Activated CD8-positive, alpha-beta T cell treated with anti-CD3 and anti-CD28 coated beads, Interleukin-2, amount 10 ng/mL, durations not matched to agents 7 days and 5 days (primary cell): ENCODE data around the gene RNF225. TPM values are rescaled to one million over a fixed set of nuclear protein-coding genes. Genes with fewer than 3 reads are reported as not detected.
"Not testable (repeated sequence)": the region's sequence is repeated elsewhere in the genome, so short reads cannot be mapped to it uniquely, and the experiment has no call there.

Experiments
- ATAC-seq: fragments of 150-1000 bp; cut with Tn5 transposase; one replicate; pipeline ENCODE4 v1.10.0; 2021; ENCODE audit warnings: moderate library complexity
- CTCF ChIA-PET: fragments of 350-600 bp; sonication (Branson Sonifier 250); formaldehyde crosslinking; loops from one replicate; lab custom pipeline; 2021; ENCODE audit warnings: antibody characterized with exemption; lab: Charles Lee
- POLR2A ChIA-PET: fragments of 350-600 bp; sonication (Branson Sonifier 250); formaldehyde crosslinking; loops from one replicate; lab custom pipeline; 2021; ENCODE audit warnings: antibody characterized with exemption; lab: Charles Lee
- DNase-seq: peaks from one replicate; pipeline ENCODE4 v3.0.0-alpha.2; 2020
- H3K27ac Mint-ChIP-seq: one replicate; pipeline ENCODE4 v1.8.0; 2021; ENCODE audit warnings: mild to moderate bottlenecking, mixed read lengths
- H3K27me3 Mint-ChIP-seq: one replicate; pipeline ENCODE4 v1.8.0; 2021; ENCODE audit warnings: low read depth, mixed read lengths
- H3K36me3 Mint-ChIP-seq: one replicate; pipeline ENCODE4 v1.8.0; 2021; ENCODE audit warnings: low read depth, mixed read lengths
- H3K4me1 Mint-ChIP-seq: one replicate; pipeline ENCODE4 v1.8.0; 2021; ENCODE audit warnings: low read depth, mixed read lengths
- H3K4me3 Mint-ChIP-seq: one replicate; pipeline ENCODE4 v1.8.0; 2021; ENCODE audit warnings: mild to moderate bottlenecking, mixed read lengths
- H3K9me3 Mint-ChIP-seq: one replicate; pipeline ENCODE4 v1.8.0; 2022; ENCODE audit warnings: mixed read lengths; ENCODE audit not compliant: insufficient read depth
- total RNA-seq, 2 experiments: library from RNA; stranded (reverse); gene quantifications; one replicate each; pipeline ENCODE4 v1.2.3, GENCODE V29; 2021

Gene RNF225
- total RNA-seq, 2 experiments from 2014 or later, result 0.84 to 0.99 TPM

DNA sequence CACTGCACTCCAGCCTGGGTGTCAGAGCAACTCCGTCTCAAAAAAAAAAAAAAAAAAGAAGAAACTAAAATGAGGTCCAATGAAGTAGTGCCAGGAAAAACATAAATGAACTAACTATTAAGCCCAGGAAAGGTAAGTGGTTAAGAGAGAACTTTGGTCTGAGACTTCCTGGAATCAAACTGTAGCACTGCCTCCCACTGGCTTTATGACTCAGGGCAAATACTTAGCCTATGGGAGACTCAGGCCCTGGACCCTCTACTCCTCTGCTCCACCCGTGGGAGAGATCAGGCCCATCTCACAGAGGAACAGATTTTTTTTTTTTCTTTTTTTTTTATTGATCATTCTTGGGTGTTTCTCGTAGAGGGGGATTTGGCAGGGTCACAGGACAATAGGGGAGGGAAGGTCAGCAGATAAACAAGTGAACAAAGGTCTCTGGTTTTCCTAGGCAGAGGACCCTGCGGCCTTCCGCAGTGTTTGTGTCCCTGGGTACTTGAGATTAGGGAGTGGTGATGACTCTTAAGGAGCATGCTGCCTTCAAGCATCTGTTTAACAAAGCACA is 8.5 kb downstream of the RNF225 start:
- CTCF ChIA-PET, ATAC-seq, H3K27me3 Mint-ChIP-seq: not testable (repeated sequence)

DNA sequence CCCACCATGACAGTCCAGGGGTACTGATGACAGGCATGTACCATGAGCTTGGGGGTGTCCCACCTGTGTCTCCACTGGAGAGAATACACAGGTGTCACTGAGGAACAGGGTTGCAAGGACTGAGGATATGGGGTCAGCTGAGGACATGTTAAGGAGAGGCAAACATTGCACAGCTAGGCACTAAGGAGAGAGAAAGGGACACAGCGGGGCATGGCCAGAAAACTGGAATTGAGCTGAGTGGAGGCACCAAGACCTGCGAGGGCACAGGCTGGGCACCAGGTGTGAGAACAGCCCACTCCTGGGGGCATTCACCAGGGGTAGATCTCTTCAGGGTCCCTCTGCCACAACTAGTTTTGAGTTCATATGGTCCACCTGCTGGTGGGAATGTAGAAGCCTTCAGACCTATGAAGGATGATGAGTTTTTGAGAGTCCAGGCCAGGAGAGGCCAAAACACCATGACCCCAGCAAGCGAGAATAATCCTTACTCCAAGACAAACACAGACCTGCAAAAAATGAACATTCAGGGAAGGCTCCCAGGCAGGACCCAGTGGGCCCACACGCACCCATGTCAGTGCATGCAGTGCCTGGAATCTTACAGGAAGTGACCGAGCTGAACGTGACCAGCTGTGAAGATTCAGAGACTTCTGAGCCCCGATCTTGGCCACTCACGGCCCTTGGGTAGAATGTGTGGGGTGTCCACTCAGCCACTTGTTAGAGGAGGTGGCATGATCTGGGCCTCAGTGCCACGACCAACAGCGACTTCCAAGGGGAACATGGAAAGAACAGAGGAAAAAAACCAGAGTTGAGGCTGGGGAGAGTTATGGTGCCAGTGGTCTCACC is 11.6 kb downstream of the RNF225 start:
- Mint-ChIP-seq H3K4me3 (peak overlapping the region; percentile 96), H3K4me1 (peaks cover 42% of the 10 kb centered on the region), H3K27me3 (no peaks in the 10 kb centered on the region), H3K27ac (peak overlapping the region; percentile 95), H3K9me3 (no peaks in the 10 kb centered on the region), H3K36me3 (peaks cover 10% of the 10 kb centered on the region)
- ATAC-seq, result no peak
- CTCF ChIA-PET, result interaction anchor here (1.1 kb wide), 2 partner anchors 80 to 113 kb away, joined by 3 read pairs; partner anchors contain the start of genes ZBTB45 and ZSCAN22
- POLR2A ChIA-PET, result interaction anchor here (0.7 kb wide), 1 partner anchor 20 kb away, joined by 3 read pairs; the partner anchor contains the start of gene RPS5
- DNase-seq, result no peak

More for the DNA sequence above, 8.5 kb downstream of the RNF225 start:
- peak overlapping the region; percentile 30 for H3K27ac Mint-ChIP-seq
- H3K9me3 Mint-ChIP-seq, POLR2A ChIA-PET, H3K36me3 Mint-ChIP-seq, DNase-seq, H3K4me3 Mint-ChIP-seq: not testable (repeated sequence)
- H3K4me1 Mint-ChIP-seq, result peaks cover 45% of the 10 kb centered on the region

DNA sequence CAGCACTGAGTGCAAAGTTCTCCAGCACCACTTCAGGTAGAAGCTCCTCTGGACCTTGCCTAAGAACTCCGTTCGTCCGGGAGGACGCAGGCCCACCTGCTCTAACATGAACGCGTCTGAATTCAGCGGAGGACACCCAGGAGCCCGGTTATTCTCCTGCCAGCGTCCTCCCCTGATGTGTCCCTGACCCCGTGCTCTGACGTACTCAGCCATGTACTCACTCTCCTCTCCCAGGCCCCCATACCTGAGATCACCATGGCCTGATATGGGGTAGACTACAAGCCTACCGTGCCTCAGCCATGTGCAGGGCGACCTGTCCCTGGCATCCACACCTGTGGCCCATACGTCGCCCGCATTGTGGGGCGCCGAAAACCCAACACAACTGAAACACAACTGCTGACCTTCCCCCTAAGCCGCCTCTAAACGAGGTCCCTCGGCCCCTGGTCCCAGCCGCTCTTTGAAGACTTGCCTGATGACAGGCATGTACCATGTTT is 12.2 kb downstream of the RNF225 start:
- Mint-ChIP-seq H3K4me3 (peak overlapping the region; percentile 96), H3K36me3 (peaks cover 12% of the 10 kb centered on the region), H3K9me3 (no peaks in the 10 kb centered on the region), H3K27me3 (no peaks in the 10 kb centered on the region), H3K27ac (peak overlapping the region; percentile 95), H3K4me1 (peaks cover 42% of the 10 kb centered on the region)
- ATAC-seq (peak; percentile 7), DNase-seq (peak; percentile 31)
- CTCF ChIA-PET, result interaction anchor here (1.0 to 1.1 kb wide), 3 partner anchors 10 to 112 kb away, joined by 3 to 4 read pairs (median 4); partner anchors contain the start of gene ZBTB45
- POLR2A ChIA-PET, result interaction anchor here (1.0 kb wide), 1 partner anchor 32 kb away, joined by 4 read pairs; the partner anchor contains the start of gene ZNF132

DNA sequence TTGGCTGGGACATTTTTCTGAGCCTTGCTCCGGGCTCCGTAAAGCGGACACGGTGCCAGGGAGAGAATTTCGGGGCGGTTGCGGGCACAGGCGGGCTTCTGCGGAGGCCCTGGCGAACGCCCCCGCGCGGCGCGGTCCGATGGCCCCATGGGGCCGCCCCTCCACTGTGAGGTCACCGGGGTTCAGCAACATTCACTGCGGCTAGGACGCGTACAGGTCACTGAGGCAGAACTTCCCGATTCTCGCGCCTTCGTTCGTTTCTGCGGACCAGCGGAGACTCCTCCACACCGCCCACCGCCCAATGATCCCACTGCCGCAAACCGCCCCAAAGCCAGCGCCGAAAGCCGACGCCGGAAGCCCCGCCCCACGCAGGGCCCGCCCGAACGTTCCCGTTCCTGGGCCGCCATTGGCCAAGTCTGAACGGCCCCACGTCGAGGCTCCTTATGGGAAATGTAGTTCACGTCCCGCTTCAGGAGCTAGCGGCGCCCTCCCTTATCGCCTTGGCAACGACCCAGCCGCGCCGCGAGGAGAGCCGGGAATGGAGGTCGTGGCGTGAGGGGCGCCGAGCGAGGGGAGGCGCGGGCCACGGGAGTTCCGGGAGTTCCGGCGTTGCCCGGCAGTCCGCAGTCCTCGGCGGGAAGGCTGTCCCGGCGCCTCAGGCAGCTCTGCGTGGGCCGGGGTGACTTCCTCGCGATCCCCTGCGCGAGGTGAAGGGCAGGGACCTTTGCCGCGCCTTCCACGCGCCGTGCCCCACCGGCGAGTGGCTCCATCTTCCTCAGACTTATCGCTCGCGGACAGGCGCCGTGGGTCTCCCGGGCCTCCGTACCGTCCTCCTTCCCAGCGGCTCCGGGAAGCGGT is 12.9 kb downstream of the RNF225 start, which contains the start of gene ZNF584:
TSS of gene ZNF584 (plus strand) at position 498 of the 858 bp plus-strand sequence. CDS start 499 bp downstream, outside the sequence.
- H3K9me3 Mint-ChIP-seq, result no peaks in the 10 kb centered on the region
- ATAC-seq, result peak; percentile 95
- CTCF ChIA-PET, result interaction anchor here (0.6 to 1.4 kb wide), 8 partner anchors 9 to 106 kb away, joined by 3 to 4 read pairs (median 3); partner anchors contain the start of gene ZNF497
- H3K4me1 Mint-ChIP-seq, result peaks cover 38% of the 10 kb centered on the region
- peak within 1 kb of the TSS; percentile 96 for H3K4me3 Mint-ChIP-seq
- H3K36me3 Mint-ChIP-seq, result peaks cover 12% of the 10 kb centered on the region
- DNase-seq, result peak; percentile 96
- POLR2A ChIA-PET, result interaction anchor here (0.8 to 1.0 kb wide), 2 partner anchors 32 to 147 kb away, joined by 3 to 4 read pairs; partner anchors contain the start of genes CHMP2A and ZNF132
- peak within 1 kb of the TSS; percentile 95 for H3K27ac Mint-ChIP-seq
- no peaks in the 10 kb centered on the region for H3K27me3 Mint-ChIP-seq

DNA sequence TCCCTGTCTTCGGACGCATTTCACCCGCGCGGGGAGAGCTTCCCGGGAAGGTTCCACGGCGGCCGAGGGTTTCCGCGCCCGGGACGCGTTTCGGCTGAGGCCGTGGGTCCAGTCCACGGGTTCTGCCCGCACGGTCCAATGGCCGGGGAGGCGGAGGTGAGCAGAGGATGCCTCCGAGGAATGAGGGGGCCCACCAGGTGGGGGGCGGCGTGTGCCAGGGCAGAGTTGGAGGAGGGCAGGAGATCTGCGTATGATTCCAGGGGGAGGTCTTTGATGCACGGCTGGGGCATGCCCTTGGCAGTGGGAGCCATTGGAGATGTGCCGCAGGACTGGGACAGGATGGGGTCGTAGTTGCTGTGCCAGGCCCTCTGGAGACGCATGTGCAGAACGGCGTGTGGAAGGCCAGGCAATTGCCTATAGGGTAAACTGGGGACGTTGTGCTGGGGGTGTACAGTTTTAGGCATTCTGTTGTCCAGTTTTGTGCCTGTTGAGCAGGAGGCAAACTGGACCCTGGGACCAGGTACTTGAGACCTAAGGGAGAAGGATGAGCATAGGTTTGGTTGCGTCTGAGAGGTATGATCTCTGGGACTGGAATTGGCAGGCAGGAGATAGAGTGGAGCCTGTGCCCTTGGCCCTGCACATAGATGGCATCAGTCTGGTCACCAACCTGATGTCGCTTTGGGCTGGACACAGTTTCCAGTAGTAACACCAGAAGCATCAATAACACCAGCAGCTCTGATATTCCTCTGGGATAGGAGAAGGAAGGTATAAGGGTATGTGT is 13.7 kb downstream of the RNF225 start:
- peak; percentile 43 for DNase-seq
- H3K4me3 Mint-ChIP-seq, result peak overlapping the region; percentile 96

DNA sequence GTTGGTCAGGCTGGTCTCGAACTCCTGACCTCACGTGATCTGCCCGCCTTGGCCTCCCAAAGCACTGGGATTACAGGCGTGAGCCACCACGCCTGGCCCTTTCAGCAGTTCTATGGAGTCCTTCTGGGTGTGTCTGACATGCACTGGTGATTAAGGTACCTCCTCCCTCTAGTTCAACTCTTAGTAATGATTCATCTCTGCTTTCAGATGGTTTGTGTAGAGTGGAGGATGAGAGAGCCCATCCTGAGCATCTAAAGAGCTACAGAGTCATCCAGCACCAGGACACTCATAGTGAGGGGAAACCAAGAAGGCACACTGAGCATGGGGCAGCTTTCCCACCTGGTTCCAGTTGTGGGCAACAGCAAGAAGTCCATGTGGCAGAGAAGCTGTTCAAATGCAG is 21.1 kb downstream of the RNF225 start:
- no peaks in the 10 kb centered on the region for H3K9me3 Mint-ChIP-seq
- H3K27ac Mint-ChIP-seq, result no peak overlapping the region
- no peaks in the 10 kb centered on the region for H3K4me1 Mint-ChIP-seq
- H3K27me3 Mint-ChIP-seq, result no peaks in the 10 kb centered on the region
- peaks cover 43% of the 10 kb centered on the region for H3K36me3 Mint-ChIP-seq
- no peak overlapping the region for H3K4me3 Mint-ChIP-seq
- DNase-seq (no peak), ATAC-seq (no peak)
- ChIA-PET CTCF (interaction anchor here (1.8 kb wide), 1 partner anchor 8 kb away, joined by 4 read pairs; the partner anchor contains the start of gene ZNF584), POLR2A (interaction anchor here (0.7 kb wide), 1 partner anchor 55 kb away, joined by 3 read pairs; no protein-coding TSS in a partner anchor)

More for the DNA sequence above, 13.7 kb downstream of the RNF225 start:
- peaks cover 15% of the 10 kb centered on the region for H3K36me3 Mint-ChIP-seq
- peak overlapping the region; percentile 68 for H3K27ac Mint-ChIP-seq
- POLR2A ChIA-PET, result interaction anchor here (0.8 to 1.0 kb wide), 2 partner anchors 31 to 146 kb away, joined by 3 to 4 read pairs; partner anchors contain the start of genes CHMP2A and ZNF132
- H3K4me1 Mint-ChIP-seq, result peaks cover 33% of the 10 kb centered on the region
- CTCF ChIA-PET, result interaction anchor here (0.6 to 1.5 kb wide), 9 partner anchors 8 to 105 kb away, joined by 3 to 4 read pairs (median 3); partner anchors contain the start of gene ZNF497
- H3K9me3 Mint-ChIP-seq, result no peaks in the 10 kb centered on the region
- ATAC-seq, result peak; percentile 20
- no peaks in the 10 kb centered on the region for H3K27me3 Mint-ChIP-seq

DNA sequence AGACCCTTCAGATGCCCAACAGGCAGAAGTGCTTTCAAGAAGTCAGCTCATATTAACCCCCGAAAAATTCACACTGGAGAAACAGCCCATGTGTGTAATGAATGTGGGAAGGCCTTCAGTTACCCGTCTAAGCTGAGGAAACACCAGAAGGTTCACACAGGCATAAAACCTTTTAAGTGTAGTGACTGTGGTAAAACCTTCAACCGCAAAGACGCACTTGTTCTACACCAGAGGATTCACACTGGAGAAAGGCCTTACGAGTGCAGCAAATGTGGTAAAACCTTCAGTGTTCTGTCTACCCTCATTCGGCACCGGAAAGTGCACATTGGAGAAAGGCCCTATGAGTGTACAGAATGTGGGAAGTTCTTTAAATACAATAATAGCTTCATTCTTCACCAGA is 21.6 kb downstream of the RNF225 start:
- DNase-seq, result no peak
- Mint-ChIP-seq H3K36me3 (peaks cover 44% of the 10 kb centered on the region), H3K27ac (no peak overlapping the region), H3K4me1 (no peaks in the 10 kb centered on the region), H3K4me3 (no peak overlapping the region), H3K9me3 (no peaks in the 10 kb centered on the region), H3K27me3 (no peaks in the 10 kb centered on the region)
- ATAC-seq, result no peak
- ChIA-PET POLR2A (interaction anchor here (0.7 kb wide), 1 partner anchor 55 kb away, joined by 3 read pairs; no protein-coding TSS in a partner anchor), CTCF (interaction anchor here (1.8 kb wide), 1 partner anchor 9 kb away, joined by 4 read pairs; the partner anchor contains the start of gene ZNF584)

DNA sequence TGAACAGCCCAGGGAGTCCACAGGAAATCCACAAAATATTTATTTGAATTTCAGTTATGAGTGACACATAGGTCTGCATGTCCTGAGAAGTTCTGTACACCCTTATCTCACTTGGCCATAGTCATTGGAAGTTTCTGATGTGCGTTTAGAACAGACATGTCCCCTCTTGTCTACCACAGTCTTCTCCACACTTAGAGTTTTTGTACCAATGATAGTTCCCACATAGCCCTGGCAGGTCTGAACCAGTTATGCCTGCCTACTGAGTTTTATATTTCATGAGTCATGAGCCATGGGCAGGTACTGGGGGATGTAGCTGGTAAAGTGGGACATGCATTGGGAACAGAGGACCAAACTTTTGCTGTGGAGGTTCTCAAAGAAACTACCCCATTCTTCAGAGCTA is 33.2 kb downstream of the RNF225 start:
- Mint-ChIP-seq H3K4me3 (no peak overlapping the region), H3K9me3 (peaks cover 29% of the 10 kb centered on the region), H3K36me3 (peaks cover 38% of the 10 kb centered on the region), H3K4me1 (no peaks in the 10 kb centered on the region), H3K27ac (no peak overlapping the region), H3K27me3 (no peaks in the 10 kb centered on the region)
- ChIA-PET POLR2A (no interaction called here), CTCF (no interaction called here)
- ATAC-seq (no peak), DNase-seq (no peak)

DNA sequence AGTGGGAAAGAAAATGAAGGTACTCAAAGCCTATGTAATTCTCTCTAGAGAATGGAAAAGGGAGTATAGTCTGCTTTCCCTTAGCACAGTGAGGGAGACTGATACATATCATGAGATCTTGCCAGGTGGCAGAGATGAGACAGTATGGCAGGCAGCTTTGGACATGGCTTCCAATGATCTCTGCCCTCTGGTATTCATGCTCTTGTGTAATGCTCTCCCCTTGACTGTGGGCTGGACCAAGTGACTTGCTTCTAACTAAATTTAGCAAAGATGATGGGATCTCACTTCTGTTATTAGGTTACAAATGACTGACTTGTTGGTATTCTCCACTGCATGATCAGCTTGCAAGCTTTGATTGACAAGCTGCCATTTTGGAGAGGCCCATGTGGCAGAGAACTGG is 34.3 kb downstream of the RNF225 start:
- DNase-seq, result no peak
- POLR2A ChIA-PET, result no interaction called here
- Mint-ChIP-seq H3K36me3 (peaks cover 50% of the 10 kb centered on the region), H3K4me3 (no peak overlapping the region), H3K27ac (no peak overlapping the region), H3K9me3 (peaks cover 37% of the 10 kb centered on the region), H3K4me1 (no peaks in the 10 kb centered on the region), H3K27me3 (no peaks in the 10 kb centered on the region)
- CTCF ChIA-PET, result no interaction called here
- no peak for ATAC-seq

DNA sequence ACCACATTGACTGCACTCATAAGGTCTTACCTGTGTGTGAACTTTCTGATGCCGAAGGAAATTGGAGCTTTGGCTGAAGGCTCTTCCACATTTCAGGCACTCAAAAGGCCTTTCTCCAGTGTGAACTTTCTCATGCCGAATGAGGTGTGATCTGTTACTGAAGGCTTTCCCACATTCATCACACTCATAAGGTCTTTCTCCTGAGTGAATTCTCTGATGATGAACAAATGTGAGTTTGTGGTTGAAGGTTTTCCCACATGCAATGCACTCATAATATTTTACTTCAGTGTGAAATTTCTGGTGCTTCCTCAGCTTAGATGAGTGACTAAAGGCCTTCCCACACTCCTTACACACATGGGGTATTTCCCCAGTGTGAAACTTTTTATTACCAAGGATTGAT is 38.8 kb downstream of the RNF225 start:
- H3K4me1 Mint-ChIP-seq, result peaks cover 14% of the 10 kb centered on the region
- POLR2A ChIA-PET, result no interaction called here
- H3K36me3 Mint-ChIP-seq, result peaks cover 88% of the 10 kb centered on the region
- no peak overlapping the region for H3K4me3 Mint-ChIP-seq
- peaks cover 55% of the 10 kb centered on the region for H3K9me3 Mint-ChIP-seq
- no peak for ATAC-seq
- H3K27ac Mint-ChIP-seq, result no peak overlapping the region
- DNase-seq, result no peak
- CTCF ChIA-PET, result no interaction called here
- H3K27me3 Mint-ChIP-seq, result no peaks in the 10 kb centered on the region
